Lung microvascular endothelial cell (primary cell): ENCODE data around the gene CDC37L1. TPM values are rescaled to one million over a fixed set of nuclear protein-coding genes. Genes with fewer than 3 reads are reported as not detected.
"Not testable (repeated sequence)": the region's sequence is repeated elsewhere in the genome, so short reads cannot be mapped to it uniquely, and the experiment has no call there.

ENCODE experiments used
- DNase-seq, 2 donors: peaks; one replicate each; pipeline versions ENCODE4 v3.0.0 to v3.0.0-alpha.2; 2010; ENCODE audit warnings: low read depth in 2 of 2
- total RNA-seq: library from RNA; depleted of rRNA; stranded (reverse); fragments of >200 nt; gene quantifications from 2 replicates; pipeline ENCODE4 v1.2.1, GENCODE V29; 2014

CDC37L1 gene
- total RNA-seq, 1 donor from 2014 or later = 6.5 TPM

DNA sequence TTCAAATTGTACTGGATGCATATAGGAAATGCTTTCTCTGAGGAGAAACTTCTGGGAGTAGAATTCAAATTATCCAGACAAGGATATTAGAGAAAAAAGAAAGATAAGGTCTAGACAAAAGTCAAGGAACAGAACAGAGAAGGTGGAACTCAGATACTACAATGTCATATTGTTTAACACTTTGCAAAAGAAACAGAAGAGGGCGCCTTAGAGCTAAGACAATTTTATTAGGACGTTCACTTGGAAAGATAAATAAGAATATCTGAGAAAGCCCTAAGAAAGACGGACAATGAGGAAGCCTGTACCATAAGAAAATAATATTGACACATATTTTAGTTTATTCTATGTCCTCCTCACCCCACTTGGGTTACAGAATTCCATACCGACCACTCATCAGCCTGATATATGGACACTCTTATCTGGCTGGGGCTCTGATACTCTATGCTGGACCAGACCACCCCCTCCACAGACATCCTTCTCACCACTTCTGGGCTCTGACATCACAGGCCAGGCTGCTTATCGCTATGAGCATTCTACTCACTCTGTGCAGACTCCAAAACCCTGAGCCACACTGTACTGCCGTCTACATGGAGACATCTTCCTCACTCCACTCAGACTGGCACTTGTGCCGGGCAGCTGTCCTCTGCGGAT is 70.8 kb downstream of the CDC37L1 start:
- DNase-seq = peak; percentile 12 to 49

DNA sequence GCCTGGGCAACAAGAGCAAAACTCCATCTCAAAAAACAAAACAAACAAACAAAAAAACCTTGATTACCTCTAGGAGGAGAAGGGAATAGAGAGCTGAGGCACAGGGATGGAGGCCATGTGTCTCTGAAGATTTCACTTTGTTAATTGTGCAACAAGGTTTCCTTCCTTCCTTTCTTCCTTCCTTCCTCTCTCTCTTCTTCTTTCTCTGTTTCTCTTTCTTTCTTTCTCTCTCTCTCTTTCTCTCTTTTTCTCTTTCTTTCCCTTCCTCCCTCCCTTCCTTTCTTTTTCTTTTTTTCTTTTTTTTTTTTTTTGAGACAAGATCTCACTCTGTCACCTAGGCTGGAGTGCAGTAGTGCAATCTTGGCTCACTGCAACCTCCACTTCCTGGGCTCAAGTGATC is 75.2 kb downstream of the CDC37L1 start:
- DNase-seq = not testable (repeated sequence)

DNA sequence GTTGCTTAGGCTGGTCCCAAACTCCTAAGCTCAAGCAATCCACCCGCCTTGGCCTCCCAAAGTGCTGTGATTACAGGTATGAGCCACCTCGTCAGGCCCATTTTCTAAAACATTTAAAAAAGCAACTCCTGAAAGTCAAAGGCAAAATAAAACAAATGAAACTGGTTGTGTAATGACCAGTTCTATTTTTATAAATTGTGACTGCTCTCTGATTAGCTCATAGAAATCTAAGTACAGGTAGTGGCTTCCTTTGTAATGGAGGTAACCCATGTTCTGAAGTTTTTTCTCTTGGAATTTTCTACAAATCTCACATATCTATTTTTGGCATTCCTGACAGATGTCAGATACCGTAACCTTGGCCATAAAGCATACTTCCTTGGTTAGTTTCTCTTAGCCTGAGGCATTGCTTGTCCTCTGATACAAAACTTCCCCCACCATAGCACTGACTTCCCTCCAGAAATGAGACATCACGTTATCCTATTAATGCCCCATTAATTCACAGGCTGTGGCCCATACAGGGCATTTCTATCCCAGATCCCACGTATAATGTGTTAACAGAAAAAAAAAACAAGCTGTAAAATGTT is 75.7 kb downstream of the CDC37L1 start:
- no peak for DNase-seq

DNA sequence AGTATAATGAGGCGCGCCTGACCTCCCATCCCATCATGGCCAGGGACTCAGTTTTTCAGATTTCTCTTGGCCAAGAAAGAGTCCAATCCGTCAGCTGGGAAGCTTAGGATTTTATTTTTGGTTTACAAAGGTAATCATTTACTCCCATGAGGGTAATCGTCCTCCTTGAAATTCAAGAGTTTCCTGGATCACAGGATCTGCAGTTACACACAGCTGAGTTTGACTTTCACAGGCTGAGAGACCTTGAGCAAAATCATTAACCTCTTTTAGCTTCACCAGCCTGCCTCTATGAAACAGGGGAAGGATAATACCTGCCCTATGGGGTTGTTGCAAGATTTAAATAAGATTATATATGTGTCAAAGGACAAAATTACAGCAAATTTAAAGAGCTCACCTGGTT is 77.1 kb downstream of the CDC37L1 start:
- no peak for DNase-seq

Other genes starting within 250 kb of the CDC37L1 start
- 3.3 and 5.6 TPM in 2 replicates for gene SLC1A1, start 189.1 kb upstream of the CDC37L1 start, total RNA-seq
- 4.4 and 7.3 TPM in 2 replicates for gene PLPP6, start 17.3 kb upstream of the CDC37L1 start, total RNA-seq
- 2.8 and 6.5 TPM in 2 replicates for gene SPATA6L, start 13.1 kb upstream of the CDC37L1 start, total RNA-seq
- 43.7 and 44.2 TPM in 2 replicates for gene AK3, start 61.6 kb downstream of the CDC37L1 start, total RNA-seq
- gene RCL1, start 113.4 kb downstream of the CDC37L1 start, total RNA-seq = 8.5 and 12.9 TPM in 2 replicates